HG03175 (cell line): ENCODE data around the gene NECAP2.
"Not testable (repeated sequence)": the region's sequence is repeated elsewhere in the genome, so short reads cannot be mapped to it uniquely, and the experiment has no call there.

Experiments
- ATAC-seq: cut with Tn5 transposase; IDR thresholded peaks from one replicate; pipeline ENCODE4 v1.9.1; 2021; ENCODE audit warnings: mild to moderate bottlenecking, moderate library complexity; ENCODE audit not compliant: unreplicated experiment

Gene NECAP2

DNA sequence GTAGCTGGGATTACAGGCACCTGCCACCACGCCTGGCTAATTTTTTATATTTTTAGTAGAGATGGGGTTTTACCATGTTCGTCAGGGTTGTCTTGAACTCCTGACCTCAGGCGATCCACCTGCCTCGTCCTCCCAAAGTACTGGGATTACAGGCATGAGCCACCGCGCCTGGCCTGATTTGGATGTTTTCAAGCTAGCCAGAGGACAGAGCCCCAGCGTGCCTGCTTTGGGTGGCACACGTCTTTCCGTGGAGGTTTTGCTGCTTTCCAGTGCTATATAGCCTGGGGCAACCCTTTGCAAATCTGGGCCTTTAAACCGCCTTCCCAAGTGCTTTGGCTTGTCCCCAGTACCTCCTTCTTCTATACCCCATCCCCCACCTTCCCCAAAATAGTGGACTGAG, 15.6 kb downstream of the NECAP2 start:
- not testable (repeated sequence) for ATAC-seq

GRCh38 chr1:16458831-16459230, 18.3 kb downstream of the NECAP2 start:
- ATAC-seq, result no peak

DNA sequence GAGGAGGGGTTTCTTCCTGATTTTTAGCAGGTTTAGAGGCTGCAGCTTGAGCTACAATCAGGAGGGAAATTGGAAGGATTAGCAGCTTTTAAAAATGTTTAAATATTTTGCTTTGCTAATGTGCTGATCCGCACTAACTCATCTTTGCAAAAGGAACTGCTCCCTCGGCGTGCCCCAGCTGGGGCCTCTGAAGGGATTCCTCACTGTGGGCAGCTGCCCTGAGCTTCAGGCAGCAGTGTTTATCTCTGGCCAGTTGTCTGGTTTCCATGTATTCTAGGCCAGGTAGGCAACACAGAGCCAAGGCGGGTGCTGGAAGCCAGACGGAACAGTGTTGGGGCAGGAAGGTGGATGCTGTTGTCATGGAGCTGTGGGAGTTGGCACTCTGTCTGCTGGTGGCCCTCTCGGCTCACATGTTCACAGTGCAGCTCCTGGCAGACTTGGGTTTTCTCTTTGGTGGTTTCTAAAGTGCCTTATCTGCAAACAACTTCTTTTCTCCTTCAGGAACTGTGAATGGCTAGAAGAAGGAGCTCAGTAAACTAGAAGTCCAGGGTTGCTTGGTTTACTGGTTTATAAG, 18.9 kb downstream of the NECAP2 start:
- no peak for ATAC-seq

GRCh38 chr1:16461681-16462080, 21.2 kb downstream of the NECAP2 start:
- ATAC-seq, result no peak

GRCh38 chr1:16462773-16463330, 22.3 kb downstream of the NECAP2 start:
- no peak for ATAC-seq

GRCh38 chr1:16464917-16465625, 24.5 kb downstream of the NECAP2 start:
- no peak for ATAC-seq

DNA sequence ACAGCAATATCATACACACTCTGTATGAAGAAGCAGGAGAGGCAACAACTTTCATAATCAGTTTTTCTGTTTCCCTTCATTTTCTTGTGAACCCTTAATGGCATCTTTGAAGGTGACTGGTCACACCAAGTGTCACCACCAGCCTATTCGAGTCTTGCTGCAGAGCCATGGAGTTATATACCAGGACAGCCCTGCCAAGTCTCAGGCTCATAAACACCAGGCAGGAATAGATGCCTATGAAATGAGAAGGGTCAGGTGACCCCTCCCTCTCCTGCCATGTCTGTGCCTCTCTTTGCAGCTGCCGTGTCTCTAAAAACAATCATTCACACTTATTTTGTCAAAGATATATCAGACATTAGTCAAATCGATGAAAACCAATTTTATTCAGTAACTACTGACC, 28.0 kb downstream of the NECAP2 start:
- ATAC-seq, result no peak

DNA sequence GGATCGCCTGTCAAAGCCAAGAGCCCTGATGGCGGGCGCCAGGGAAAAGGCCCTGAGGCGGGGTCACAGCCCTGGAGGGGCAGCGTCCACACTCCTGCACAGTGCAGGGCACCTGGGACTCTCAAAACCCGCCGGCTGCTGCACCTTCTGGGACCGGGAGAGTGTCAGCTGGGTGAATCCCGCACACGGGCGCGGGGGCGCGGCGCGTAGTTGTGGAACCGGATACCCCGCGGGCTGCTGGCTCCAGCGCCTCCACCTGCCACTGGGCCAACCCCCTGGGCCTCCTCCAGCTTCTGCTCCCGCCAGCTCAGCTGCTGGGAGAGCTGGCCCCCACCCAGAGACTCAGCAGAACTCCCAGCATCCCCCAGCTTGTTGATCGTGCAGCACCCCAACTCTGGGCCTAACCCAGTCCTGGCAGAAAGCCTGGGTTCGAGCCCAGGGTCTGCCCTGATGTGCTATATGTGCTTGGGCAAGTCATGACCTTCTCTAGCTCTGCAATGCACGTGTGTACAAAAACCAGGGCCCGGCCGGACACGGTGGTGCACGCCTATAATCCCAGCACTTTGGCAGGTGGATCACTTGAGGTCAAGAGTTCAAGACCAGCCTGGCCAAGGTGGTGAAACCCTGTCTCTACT, 33.8 kb downstream of the NECAP2 start:
- ATAC-seq, result no peak

DNA sequence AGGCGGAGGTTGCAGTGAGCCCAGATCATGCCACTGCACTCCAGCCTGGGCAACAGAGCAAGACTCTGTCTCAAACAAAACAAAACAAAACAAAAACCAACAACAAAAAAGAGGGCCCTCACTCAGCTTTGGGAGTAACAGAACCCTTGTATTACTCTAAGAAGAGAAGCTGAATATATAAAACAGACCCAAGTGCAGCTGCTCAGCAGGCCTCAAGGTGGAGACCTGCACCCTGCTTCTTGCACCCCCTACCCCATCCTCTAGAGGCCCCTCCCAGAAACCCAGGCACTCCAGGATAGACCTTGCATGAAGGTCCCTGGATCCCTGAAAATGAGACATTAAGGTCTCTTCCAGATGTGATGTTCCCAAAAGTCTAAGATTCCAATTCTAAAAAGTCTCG, 34.4 kb downstream of the NECAP2 start:
- not testable (repeated sequence) for ATAC-seq

GRCh38 chr1:16475771-16476770, 35.5 kb downstream of the NECAP2 start:
- ATAC-seq, result not testable (repeated sequence)

GRCh38 chr1:16478091-16478490, 37.6 kb downstream of the NECAP2 start:
- ATAC-seq, result no peak

- not testable (repeated sequence) for ATAC-seq
Observed at GRCh38 chr1:16483146-16483545, 42.6 kb downstream of the NECAP2 start.

DNA sequence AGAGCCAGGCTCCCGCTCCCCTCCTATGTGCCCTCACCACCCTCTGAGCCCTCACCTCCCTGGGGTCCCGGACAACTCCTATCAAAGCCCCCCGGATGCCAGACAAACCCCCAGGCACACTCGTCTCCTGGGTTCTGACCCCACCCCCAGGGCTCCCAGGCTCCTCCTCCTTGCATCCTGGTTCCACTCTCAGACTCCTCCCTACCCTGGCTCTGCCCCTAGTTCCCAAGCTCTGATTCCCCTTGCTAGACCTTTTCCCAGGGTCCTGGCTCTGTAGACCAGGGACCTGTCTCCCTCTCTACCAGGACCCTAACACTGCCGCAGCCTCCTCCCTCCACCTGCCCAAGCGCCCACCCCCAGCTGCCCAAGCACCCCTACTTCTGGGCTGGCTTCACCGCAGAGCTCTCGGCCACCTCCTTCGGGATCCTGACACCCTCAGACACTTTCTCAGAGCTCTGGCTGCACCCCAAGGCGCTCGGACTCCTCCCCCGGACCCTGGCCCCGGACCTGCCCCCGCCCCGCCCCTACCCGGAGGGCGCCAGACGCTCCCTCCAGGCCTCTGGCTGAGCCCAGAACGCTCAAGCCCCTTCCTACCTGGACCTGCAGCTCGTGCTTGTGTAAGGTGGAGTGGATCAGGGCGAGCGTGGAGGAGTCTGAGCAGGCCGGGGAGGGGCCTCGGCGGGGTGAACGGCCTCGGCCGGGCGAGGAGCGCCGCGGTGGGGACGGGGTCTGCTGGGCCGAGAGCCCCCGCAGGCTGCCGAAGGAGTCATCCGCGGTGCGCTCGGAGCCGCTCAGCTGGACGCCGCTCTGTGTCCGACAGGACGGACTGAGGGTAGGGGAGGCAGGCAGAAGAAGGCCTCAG, 43.3 kb downstream of the NECAP2 start:
- not testable (repeated sequence) for ATAC-seq

- no peak for ATAC-seq
Observed at GRCh38 chr1:16484501-16484835, 43.9 kb downstream of the NECAP2 start.

DNA sequence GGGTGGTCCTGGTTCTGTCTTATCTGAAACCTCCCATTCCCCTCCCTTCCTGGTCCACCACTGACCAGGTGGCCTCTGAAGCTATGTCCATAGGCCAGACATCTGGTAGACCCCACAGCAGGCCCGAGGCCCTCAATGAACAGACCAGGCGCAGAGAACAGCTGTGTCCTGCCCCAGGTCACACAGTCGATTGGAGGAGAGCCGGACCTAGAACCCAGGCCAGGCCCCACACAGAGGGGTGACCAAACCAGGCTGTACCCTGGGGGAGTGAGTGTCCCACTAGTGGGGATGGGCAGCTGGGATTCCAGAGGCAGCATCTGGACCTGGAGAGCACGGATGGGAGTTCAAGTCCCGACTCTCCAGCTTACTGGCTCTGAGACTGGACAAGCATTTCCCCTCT, 44.4 kb downstream of the NECAP2 start:
- ATAC-seq, result no peak

DNA sequence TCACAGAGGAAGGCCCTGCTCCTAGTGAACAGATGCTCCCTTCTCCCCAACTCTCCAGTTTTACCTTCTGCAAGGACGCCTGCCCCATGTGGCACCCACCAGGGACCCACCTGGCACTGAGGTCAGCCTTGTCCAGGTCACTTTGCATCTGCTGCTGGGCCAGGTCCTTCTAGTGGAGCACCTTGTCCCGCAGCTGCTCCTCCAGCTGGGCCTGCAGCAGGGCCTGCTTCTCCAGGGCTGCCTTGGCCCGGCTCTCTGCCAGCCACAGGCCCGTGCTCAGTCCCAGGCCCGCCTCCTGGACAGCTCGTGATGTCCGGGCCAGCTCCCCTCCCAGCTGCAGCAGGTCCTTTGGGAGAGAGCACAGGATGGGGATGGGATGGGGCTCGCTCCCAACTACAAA, 45.8 kb downstream of the NECAP2 start:
- not testable (repeated sequence) for ATAC-seq

DNA sequence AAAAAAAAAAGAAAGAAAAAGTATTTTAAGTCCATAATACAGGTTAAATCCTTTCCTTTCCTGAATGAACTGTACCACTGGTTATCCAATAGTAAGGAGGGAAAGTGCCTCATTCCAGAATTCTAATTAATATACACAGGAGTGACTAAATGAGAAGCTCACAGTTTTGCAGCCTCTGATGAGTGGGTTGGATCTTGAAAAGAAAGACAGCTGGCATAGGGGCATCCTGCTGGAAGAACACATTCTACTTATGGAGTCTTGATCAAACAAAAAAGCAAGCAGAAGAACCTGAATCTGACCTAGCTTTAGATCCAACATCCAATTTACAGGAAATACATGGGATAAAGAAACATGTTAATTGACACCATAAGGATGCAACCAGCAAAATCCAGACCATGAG, 46.5 kb downstream of the NECAP2 start:
- ATAC-seq, result not testable (repeated sequence)

- not testable (repeated sequence) for ATAC-seq
Observed at GRCh38 chr1:16489195-16489880, 48.8 kb downstream of the NECAP2 start.

DNA sequence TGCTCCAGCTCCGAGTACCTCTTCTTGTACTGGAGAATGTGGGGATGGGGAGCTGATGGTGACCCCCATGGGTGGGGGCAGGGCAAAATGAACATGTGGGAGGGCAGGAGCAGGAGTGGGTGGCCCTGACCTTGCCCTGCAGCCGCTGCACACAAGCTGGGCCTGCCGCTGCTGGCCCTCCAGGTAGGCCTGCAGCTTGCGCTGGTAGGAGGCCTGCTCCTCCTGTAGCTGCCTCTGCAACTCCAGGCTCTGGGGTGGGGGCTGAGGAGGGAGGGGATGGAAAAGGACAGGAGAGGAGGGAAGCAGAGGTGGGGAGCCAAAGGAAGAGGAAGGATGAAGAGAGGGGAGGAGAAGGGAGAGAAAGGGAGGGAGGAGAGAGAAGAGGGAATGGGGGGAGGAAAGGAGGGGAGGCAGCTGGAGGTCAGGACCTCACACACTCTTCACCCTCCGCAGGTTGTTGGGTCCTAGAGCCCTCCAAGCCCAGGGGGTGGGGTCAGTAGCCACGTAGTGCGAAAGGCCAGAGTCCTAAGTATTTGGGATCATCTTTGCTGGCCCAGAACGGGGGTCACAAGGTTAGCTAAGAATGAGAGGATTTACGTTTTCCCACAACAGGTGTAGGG, 50.6 kb downstream of the NECAP2 start:
- ATAC-seq, result no peak
